Measurements from ENCODE around the gene PDE4D.

PDE4D gene

DNA sequence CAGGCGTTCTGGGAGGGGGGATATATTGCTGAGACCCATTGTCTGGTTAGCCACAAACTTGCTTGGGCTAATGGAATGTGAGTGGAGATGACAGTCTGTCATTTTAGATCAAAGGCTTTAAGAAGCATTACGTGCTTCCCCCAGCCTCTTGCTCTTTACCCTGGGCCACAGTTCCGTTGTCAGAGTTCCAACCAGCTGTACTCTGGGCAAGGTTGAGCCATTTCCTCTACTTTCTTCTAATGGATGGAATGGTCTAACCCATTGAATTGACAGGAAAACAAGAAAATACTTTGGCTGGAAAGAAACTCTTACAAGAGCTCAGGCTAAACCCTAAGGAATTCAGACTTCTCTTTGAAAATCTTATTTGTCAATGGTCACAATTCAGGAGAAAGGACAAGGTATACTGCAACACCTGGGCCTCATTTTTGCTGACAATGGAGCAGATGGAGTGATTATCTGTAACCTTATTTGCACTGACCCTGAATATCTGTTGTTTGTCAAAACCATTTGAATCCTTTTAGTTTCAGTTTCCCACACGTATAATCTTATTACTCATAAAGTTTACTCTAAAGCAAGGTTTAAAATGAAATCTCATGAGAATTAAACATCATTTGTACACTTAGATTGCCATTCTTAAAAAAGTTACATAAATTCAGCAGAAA is 231.4 kb downstream of the PDE4D start:
- H3K79me1 ChIP-seq (ENCODE audit: low read depth, low read length), result no peaks in the 10 kb centered on the region
- no peak overlapping the region for H2AK5ac ChIP-seq (ENCODE audit: low read depth, low read length)
- WGBS, 2 donors (ENCODE audit: extremely low coverage in 2 of 2, insufficient read length in 2 of 2, insufficient replicate concordance in 1 of 2), result no CpG with 5 or more reads among the region's 4 CpGs
- no peaks in the 10 kb centered on the region for H3K27me3 ChIP-seq (ENCODE audit: control insufficient read depth in 3 of 3, insufficient read depth in 3 of 3, low read depth in 1 of 3, low read length in 3 of 3)
- H4K91ac ChIP-seq (ENCODE audit: low read depth, low read length, poor library complexity), result no peak overlapping the region
- H3K27ac ChIP-seq (replicated peaks; ENCODE audit: low read length), result no peak overlapping the region
- no peak overlapping the region for H3K4me3 ChIP-seq (ENCODE audit: low read length in 2 of 2)
- H3K4me2 ChIP-seq (ENCODE audit: insufficient read depth, low read length, poor library complexity, severe bottlenecking), result no peak overlapping the region
- H2AFZ ChIP-seq (ENCODE audit: low read length), result peak overlapping the region; percentile 19
- no peak overlapping the region for H2BK5ac ChIP-seq (ENCODE audit: low read length)
- H3K4ac ChIP-seq (ENCODE audit: low read length), result no peak overlapping the region
- peaks cover 0 to 22% of the 10 kb centered on the region in 2 donors for H3K4me1 ChIP-seq (ENCODE audit: control insufficient read depth in 2 of 2, insufficient read depth in 1 of 2, low read depth in 1 of 2, low read length in 2 of 2)
- no peaks in the 10 kb centered on the region for H3K36me3 ChIP-seq (replicated peaks in 1 of 2; ENCODE audit: control insufficient read depth in 2 of 2, insufficient read depth in 2 of 2, low read length in 2 of 2)
- no peak overlapping the region for H3K14ac ChIP-seq (ENCODE audit: low read length)
- no peak overlapping the region for H3K9ac ChIP-seq (ENCODE audit: low read depth, low read length, poor library complexity)
- no peak overlapping the region for H2BK12ac ChIP-seq (ENCODE audit: low read length)
- no peak for DNase-seq (ENCODE audit: low spot score)
- H4K8ac ChIP-seq (ENCODE audit: low read depth, low read length), result no peak overlapping the region
- no peaks in the 10 kb centered on the region for H3K9me3 ChIP-seq (replicated peaks in 1 of 2; ENCODE audit: control insufficient read depth in 2 of 2, insufficient read depth in 1 of 2, low read depth in 1 of 2, low read length in 2 of 2)
- H3K23ac ChIP-seq (ENCODE audit: low read depth, low read length, poor library complexity), result no peak overlapping the region
- no peak overlapping the region for H3K18ac ChIP-seq (ENCODE audit: low read length)
- H2BK120ac ChIP-seq (ENCODE audit: low read depth, low read length), result no peak overlapping the region
- H2BK15ac ChIP-seq (ENCODE audit: low read length), result no peak overlapping the region

DNA sequence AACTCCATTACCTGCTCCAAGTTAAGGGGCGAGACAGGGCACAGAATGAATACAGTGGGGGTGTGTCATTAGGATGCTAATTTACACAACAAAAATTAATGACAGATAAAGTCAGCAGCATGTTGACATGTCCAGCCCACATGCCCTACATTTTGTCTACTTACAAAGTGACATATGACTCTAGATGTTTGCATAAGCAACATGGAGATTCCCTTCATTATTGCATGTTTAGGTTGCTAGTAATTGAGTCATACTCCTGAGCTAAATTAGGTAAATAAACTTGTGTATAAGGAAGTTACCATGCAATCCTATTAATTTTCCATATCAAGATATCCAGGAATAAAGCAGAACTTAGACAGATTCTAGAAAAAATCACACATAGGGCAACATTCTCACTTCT is 232.2 kb downstream of the PDE4D start:
- H3K23ac ChIP-seq (ENCODE audit: low read depth, low read length, poor library complexity), result no peak overlapping the region
- H3K79me1 ChIP-seq (ENCODE audit: low read depth, low read length), result no peaks in the 10 kb centered on the region
- H2BK5ac ChIP-seq (ENCODE audit: low read length), result no peak overlapping the region
- peak overlapping the region; percentile 19 for H2AFZ ChIP-seq (ENCODE audit: low read length)
- H2AK5ac ChIP-seq (ENCODE audit: low read depth, low read length), result no peak overlapping the region
- H3K27ac ChIP-seq (replicated peaks; ENCODE audit: low read length), result no peak overlapping the region
- H2BK120ac ChIP-seq (ENCODE audit: low read depth, low read length), result no peak overlapping the region
- H3K14ac ChIP-seq (ENCODE audit: low read length), result no peak overlapping the region
- H3K27me3 ChIP-seq (ENCODE audit: control insufficient read depth in 3 of 3, insufficient read depth in 3 of 3, low read depth in 1 of 3, low read length in 3 of 3), result no peaks in the 10 kb centered on the region
- no peak overlapping the region for H3K4me2 ChIP-seq (ENCODE audit: insufficient read depth, low read length, poor library complexity, severe bottlenecking)
- no CpG with 5 or more reads among the region's 1 CpG for WGBS, 2 donors (ENCODE audit: extremely low coverage in 2 of 2, insufficient read length in 2 of 2, insufficient replicate concordance in 1 of 2)
- no peak overlapping the region for H4K8ac ChIP-seq (ENCODE audit: low read depth, low read length)
- no peak overlapping the region for H2BK12ac ChIP-seq (ENCODE audit: low read length)
- no peak overlapping the region for H3K4ac ChIP-seq (ENCODE audit: low read length)
- no peak overlapping the region for H3K9ac ChIP-seq (ENCODE audit: low read depth, low read length, poor library complexity)
- no peak for DNase-seq (ENCODE audit: low spot score)
- peaks cover 0 to 22% of the 10 kb centered on the region in 2 donors for H3K4me1 ChIP-seq (ENCODE audit: control insufficient read depth in 2 of 2, insufficient read depth in 1 of 2, low read depth in 1 of 2, low read length in 2 of 2)
- no peaks in the 10 kb centered on the region for H3K9me3 ChIP-seq (replicated peaks in 1 of 2; ENCODE audit: control insufficient read depth in 2 of 2, insufficient read depth in 1 of 2, low read depth in 1 of 2, low read length in 2 of 2)
- no peak overlapping the region for H4K91ac ChIP-seq (ENCODE audit: low read depth, low read length, poor library complexity)
- no peak overlapping the region for H3K18ac ChIP-seq (ENCODE audit: low read length)
- no peak overlapping the region for H2BK15ac ChIP-seq (ENCODE audit: low read length)
- H3K4me3 ChIP-seq (ENCODE audit: low read length in 2 of 2), result no peak overlapping the region
- H3K36me3 ChIP-seq (replicated peaks in 1 of 2; ENCODE audit: control insufficient read depth in 2 of 2, insufficient read depth in 2 of 2, low read length in 2 of 2), result no peaks in the 10 kb centered on the region

DNA sequence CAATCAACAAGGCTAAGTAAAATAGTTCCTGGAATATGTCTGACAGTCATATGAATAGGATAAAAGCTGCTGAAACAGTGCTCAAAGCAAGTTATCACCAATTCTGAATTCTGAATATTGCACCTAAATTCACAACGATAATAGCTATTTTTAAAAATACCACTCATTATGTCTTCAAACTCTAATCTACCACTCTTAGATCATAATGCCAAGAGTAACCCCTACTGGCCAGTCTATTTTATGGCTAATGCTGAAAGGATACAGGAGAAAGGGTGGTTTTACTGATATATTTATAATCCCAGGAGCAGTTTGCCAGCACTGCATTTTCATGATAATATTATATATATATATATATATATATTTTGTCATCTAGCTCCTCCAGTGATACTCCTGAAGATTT is 232.8 kb downstream of the PDE4D start:
- no peak overlapping the region for H2BK12ac ChIP-seq (ENCODE audit: low read length)
- no peaks in the 10 kb centered on the region for H3K9me3 ChIP-seq (replicated peaks in 1 of 2; ENCODE audit: control insufficient read depth in 2 of 2, insufficient read depth in 1 of 2, low read depth in 1 of 2, low read length in 2 of 2)
- H3K27ac ChIP-seq (replicated peaks; ENCODE audit: low read length), result no peak overlapping the region
- no peaks in the 10 kb centered on the region for H3K79me1 ChIP-seq (ENCODE audit: low read depth, low read length)
- H2BK120ac ChIP-seq (ENCODE audit: low read depth, low read length), result no peak overlapping the region
- H3K9ac ChIP-seq (ENCODE audit: low read depth, low read length, poor library complexity), result no peak overlapping the region
- H4K8ac ChIP-seq (ENCODE audit: low read depth, low read length), result no peak overlapping the region
- H2AFZ ChIP-seq (ENCODE audit: low read length), result no peak overlapping the region
- H3K4ac ChIP-seq (ENCODE audit: low read length), result no peak overlapping the region
- H2AK5ac ChIP-seq (ENCODE audit: low read depth, low read length), result no peak overlapping the region
- no peak for DNase-seq (ENCODE audit: low spot score)
- H3K27me3 ChIP-seq (ENCODE audit: control insufficient read depth in 3 of 3, insufficient read depth in 3 of 3, low read depth in 1 of 3, low read length in 3 of 3), result no peaks in the 10 kb centered on the region
- whole genome bisulfite sequencing, 2 donors (ENCODE audit: extremely low coverage in 2 of 2, insufficient read length in 2 of 2, insufficient replicate concordance in 1 of 2), result no CpG with 5 or more reads among the region's 1 CpG
- H3K18ac ChIP-seq (ENCODE audit: low read length), result no peak overlapping the region
- no peak overlapping the region for H2BK5ac ChIP-seq (ENCODE audit: low read length)
- H3K23ac ChIP-seq (ENCODE audit: low read depth, low read length, poor library complexity), result no peak overlapping the region
- peaks cover 0 to 22% of the 10 kb centered on the region in 2 donors for H3K4me1 ChIP-seq (ENCODE audit: control insufficient read depth in 2 of 2, insufficient read depth in 1 of 2, low read depth in 1 of 2, low read length in 2 of 2)
- H3K4me2 ChIP-seq (ENCODE audit: insufficient read depth, low read length, poor library complexity, severe bottlenecking), result no peak overlapping the region
- no peak overlapping the region for H3K14ac ChIP-seq (ENCODE audit: low read length)
- no peak overlapping the region for H2BK15ac ChIP-seq (ENCODE audit: low read length)
- no peak overlapping the region for H3K4me3 ChIP-seq (ENCODE audit: low read length in 2 of 2)
- no peak overlapping the region for H4K91ac ChIP-seq (ENCODE audit: low read depth, low read length, poor library complexity)
- H3K36me3 ChIP-seq (replicated peaks in 1 of 2; ENCODE audit: control insufficient read depth in 2 of 2, insufficient read depth in 2 of 2, low read length in 2 of 2), result no peaks in the 10 kb centered on the region

DNA sequence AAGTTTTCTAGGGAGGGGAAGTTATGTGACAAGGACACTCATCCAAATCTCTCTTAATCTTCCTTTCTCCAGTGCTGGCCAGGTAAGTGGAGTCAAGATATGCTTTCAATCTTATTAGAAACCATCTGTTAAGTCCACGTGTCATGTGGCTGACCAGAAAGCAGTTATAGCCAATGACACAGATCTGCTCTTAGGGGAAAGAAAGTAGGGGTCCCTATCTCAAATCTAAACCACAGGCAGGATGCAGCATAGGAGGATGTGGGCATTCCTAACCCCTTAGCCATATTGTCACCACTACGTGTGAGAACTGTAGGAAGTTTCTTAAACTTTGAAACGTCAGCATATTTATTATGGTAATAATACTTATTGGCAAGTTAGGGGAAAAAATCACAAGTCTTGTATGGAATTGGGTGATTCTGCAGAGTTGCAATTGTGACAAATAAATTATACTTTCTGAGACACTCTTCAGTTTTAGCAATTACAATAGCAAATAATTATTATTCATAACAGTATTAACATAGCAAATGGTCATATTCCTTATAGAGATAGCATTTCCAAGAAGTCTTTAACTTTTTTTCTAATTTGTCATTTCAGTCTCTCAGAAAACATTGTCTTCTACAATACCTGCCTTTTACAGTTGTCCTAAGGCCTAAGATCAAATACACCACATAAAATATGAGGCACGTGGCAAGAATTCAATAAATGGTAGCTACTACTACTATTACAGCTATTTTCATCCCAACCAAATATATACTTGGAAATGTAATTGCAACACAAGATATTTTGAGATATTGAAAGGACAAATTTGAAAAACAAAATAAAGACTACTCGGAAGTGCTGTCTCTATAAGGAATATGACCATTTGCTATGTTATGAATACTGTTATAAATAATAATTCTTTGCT is 236.9 kb downstream of the PDE4D start:
- no CpG with 5 or more reads among the region's 5 CpGs for WGBS, 2 donors (ENCODE audit: extremely low coverage in 2 of 2, insufficient read length in 2 of 2, insufficient replicate concordance in 1 of 2)

More for the DNA sequence above, 236.9 kb downstream of the PDE4D start:
- H3K4me2 ChIP-seq (ENCODE audit: insufficient read depth, low read length, poor library complexity, severe bottlenecking), result no peak overlapping the region
- no peaks in the 10 kb centered on the region for H3K9me3 ChIP-seq (replicated peaks in 1 of 2; ENCODE audit: control insufficient read depth in 2 of 2, insufficient read depth in 1 of 2, low read depth in 1 of 2, low read length in 2 of 2)
- H2BK5ac ChIP-seq (ENCODE audit: low read length), result no peak overlapping the region
- no peak overlapping the region for H2BK12ac ChIP-seq (ENCODE audit: low read length)
- no peak overlapping the region for H3K4ac ChIP-seq (ENCODE audit: low read length)
- no peak overlapping the region for H3K4me3 ChIP-seq (ENCODE audit: low read length in 2 of 2)
- H3K79me1 ChIP-seq (ENCODE audit: low read depth, low read length), result no peaks in the 10 kb centered on the region
- no peak overlapping the region for H4K91ac ChIP-seq (ENCODE audit: low read depth, low read length, poor library complexity)
- H3K27me3 ChIP-seq (ENCODE audit: control insufficient read depth in 3 of 3, insufficient read depth in 3 of 3, low read depth in 1 of 3, low read length in 3 of 3), result no peaks in the 10 kb centered on the region
- H3K9ac ChIP-seq (ENCODE audit: low read depth, low read length, poor library complexity), result no peak overlapping the region
- H4K8ac ChIP-seq (ENCODE audit: low read depth, low read length), result no peak overlapping the region
- no peak overlapping the region for H2AFZ ChIP-seq (ENCODE audit: low read length)
- DNase-seq (ENCODE audit: low spot score), result no peak
- peaks cover 0 to 6% of the 10 kb centered on the region in 2 donors for H3K4me1 ChIP-seq (ENCODE audit: control insufficient read depth in 2 of 2, insufficient read depth in 1 of 2, low read depth in 1 of 2, low read length in 2 of 2)
- no peak overlapping the region for H3K14ac ChIP-seq (ENCODE audit: low read length)
- no peak overlapping the region for H2BK120ac ChIP-seq (ENCODE audit: low read depth, low read length)
- no peak overlapping the region for H2BK15ac ChIP-seq (ENCODE audit: low read length)
- H2AK5ac ChIP-seq (ENCODE audit: low read depth, low read length), result no peak overlapping the region
- no peak overlapping the region for H3K23ac ChIP-seq (ENCODE audit: low read depth, low read length, poor library complexity)
- no peak overlapping the region for H3K18ac ChIP-seq (ENCODE audit: low read length)
- H3K27ac ChIP-seq (replicated peaks; ENCODE audit: low read length), result no peak overlapping the region
- no peaks in the 10 kb centered on the region for H3K36me3 ChIP-seq (replicated peaks in 1 of 2; ENCODE audit: control insufficient read depth in 2 of 2, insufficient read depth in 2 of 2, low read length in 2 of 2)
